ENCODE measurements around the gene PPIF. TPM values are rescaled to one million over a fixed set of nuclear protein-coding genes. Genes with fewer than 3 reads are reported as not detected.

Gene PPIF
- total RNA-seq, 2 experiments from 2014 or later = 56.9 to 57.0 TPM

GRCh38 chr10:79308969-79309665 lies 38.2 kb upstream of the PPIF start:
- Mint-ChIP-seq H3K36me3 (peaks cover 12% of the 10 kb centered on the region), H3K27me3 (no peaks in the 10 kb centered on the region), H3K4me1 (peaks cover 3% of the 10 kb centered on the region), H3K4me3 (no peak overlapping the region), H3K9me3 (no peaks in the 10 kb centered on the region), H3K27ac (no peak overlapping the region)
- ATAC-seq (ENCODE audit: low read depth) = no peak
- POLR2A ChIA-PET = no interaction called here
- no peak for DNase-seq

- Mint-ChIP-seq H3K27ac (no peak overlapping the region), H3K4me3 (no peak overlapping the region), H3K9me3 (no peaks in the 10 kb centered on the region), H3K27me3 (no peaks in the 10 kb centered on the region), H3K4me1 (peaks cover 3% of the 10 kb centered on the region), H3K36me3 (peaks cover 12% of the 10 kb centered on the region)
- POLR2A ChIA-PET = no interaction called here
- no peak for DNase-seq
- no peak for ATAC-seq (ENCODE audit: low read depth)
Observed at GRCh38 chr10:79310200-79310865, 36.9 kb upstream of the PPIF start.

GRCh38 chr10:79310911-79311573 lies 36.2 kb upstream of the PPIF start:
- peaks cover 12% of the 10 kb centered on the region for H3K36me3 Mint-ChIP-seq

GRCh38 chr10:79311581-79312407 lies 35.5 kb upstream of the PPIF start:
- no peak overlapping the region for H3K4me3 Mint-ChIP-seq
- H3K27me3 Mint-ChIP-seq = no peaks in the 10 kb centered on the region
- ATAC-seq (ENCODE audit: low read depth) (no peak), DNase-seq (no peak)
- H3K36me3 Mint-ChIP-seq = peaks cover 12% of the 10 kb centered on the region
- H3K9me3 Mint-ChIP-seq = no peaks in the 10 kb centered on the region
- peaks cover 9% of the 10 kb centered on the region for H3K4me1 Mint-ChIP-seq
- H3K27ac Mint-ChIP-seq = no peak overlapping the region
- POLR2A ChIA-PET = no interaction called here

More at GRCh38 chr10:79310911-79311573, 36.2 kb upstream of the PPIF start:
- Mint-ChIP-seq H3K27ac (no peak overlapping the region), H3K4me1 (peaks cover 4% of the 10 kb centered on the region), H3K27me3 (no peaks in the 10 kb centered on the region), H3K4me3 (no peak overlapping the region), H3K9me3 (no peaks in the 10 kb centered on the region)
- no peak for DNase-seq
- ATAC-seq (ENCODE audit: low read depth) = no peak
- POLR2A ChIA-PET = no interaction called here

GRCh38 chr10:79312601-79313187 lies 34.6 kb upstream of the PPIF start:
- DNase-seq (no peak), ATAC-seq (ENCODE audit: low read depth) (no peak)
- Mint-ChIP-seq H3K4me1 (peaks cover 18% of the 10 kb centered on the region), H3K27ac (no peak overlapping the region), H3K27me3 (no peaks in the 10 kb centered on the region), H3K4me3 (no peak overlapping the region), H3K9me3 (no peaks in the 10 kb centered on the region), H3K36me3 (peaks cover 12% of the 10 kb centered on the region)
- POLR2A ChIA-PET = no interaction called here

- Mint-ChIP-seq H3K27ac (no peak overlapping the region), H3K4me3 (no peak overlapping the region), H3K9me3 (no peaks in the 10 kb centered on the region), H3K36me3 (peaks cover 6% of the 10 kb centered on the region), H3K4me1 (peaks cover 24% of the 10 kb centered on the region), H3K27me3 (no peaks in the 10 kb centered on the region)
- POLR2A ChIA-PET = no interaction called here
- DNase-seq = no peak
- no peak for ATAC-seq (ENCODE audit: low read depth)
Observed at GRCh38 chr10:79313320-79313719, 33.9 kb upstream of the PPIF start.

- Mint-ChIP-seq H3K27ac (no peak overlapping the region), H3K27me3 (no peaks in the 10 kb centered on the region), H3K4me3 (no peak overlapping the region), H3K4me1 (peaks cover 31% of the 10 kb centered on the region), H3K36me3 (peaks cover 11% of the 10 kb centered on the region), H3K9me3 (peaks cover 5% of the 10 kb centered on the region)
- DNase-seq = no peak
- no peak for ATAC-seq (ENCODE audit: low read depth)
- POLR2A ChIA-PET = no interaction called here
Observed at GRCh38 chr10:79313911-79314439, 33.3 kb upstream of the PPIF start.

GRCh38 chr10:79314761-79315601 lies 32.3 kb upstream of the PPIF start:
- H3K27ac Mint-ChIP-seq = no peak overlapping the region
- H3K4me3 Mint-ChIP-seq = no peak overlapping the region
- H3K9me3 Mint-ChIP-seq = peaks cover 11% of the 10 kb centered on the region
- no peaks in the 10 kb centered on the region for H3K27me3 Mint-ChIP-seq
- POLR2A ChIA-PET = interaction anchor here (11.1 kb wide), 1 partner anchor 32 kb away, joined by 108 read pairs; the partner anchor contains the start of gene PPIF
- no peak for DNase-seq
- peaks cover 17% of the 10 kb centered on the region for H3K36me3 Mint-ChIP-seq
- no peak for ATAC-seq (ENCODE audit: low read depth)
- H3K4me1 Mint-ChIP-seq = peaks cover 38% of the 10 kb centered on the region

GRCh38 chr10:79315602-79315920 lies 31.7 kb upstream of the PPIF start:
- ATAC-seq (ENCODE audit: low read depth) (no peak), DNase-seq (no peak)
- POLR2A ChIA-PET = interaction anchor here (11.1 kb wide), 1 partner anchor 31 kb away, joined by 108 read pairs; the partner anchor contains the start of gene PPIF
- Mint-ChIP-seq H3K27ac (no peak overlapping the region), H3K27me3 (no peaks in the 10 kb centered on the region), H3K9me3 (peaks cover 11% of the 10 kb centered on the region), H3K36me3 (peaks cover 17% of the 10 kb centered on the region), H3K4me3 (no peak overlapping the region), H3K4me1 (peaks cover 42% of the 10 kb centered on the region)

GRCh38 chr10:79316671-79317431 lies 30.4 kb upstream of the PPIF start:
- ATAC-seq (ENCODE audit: low read depth) = peak; percentile 69
- POLR2A ChIA-PET = interaction anchor here (0.6 to 11.1 kb wide), 7 partner anchors 10 to 67 kb away, joined by 3 to 108 read pairs (median 3); partner anchors contain the start of gene PPIF
- H3K27ac Mint-ChIP-seq = peak overlapping the region; percentile 84
- peaks cover 17% of the 10 kb centered on the region for H3K36me3 Mint-ChIP-seq
- H3K9me3 Mint-ChIP-seq = peaks cover 11% of the 10 kb centered on the region
- H3K27me3 Mint-ChIP-seq = no peaks in the 10 kb centered on the region
- no peak for DNase-seq
- H3K4me3 Mint-ChIP-seq = peak overlapping the region; percentile 81
- peaks cover 51% of the 10 kb centered on the region for H3K4me1 Mint-ChIP-seq

GRCh38 chr10:79318369-79318768 lies 28.9 kb upstream of the PPIF start:
- H3K4me3 Mint-ChIP-seq = peak overlapping the region; percentile 81

More at GRCh38 chr10:79318369-79318768, 28.9 kb upstream of the PPIF start:
- peaks cover 65% of the 10 kb centered on the region for H3K4me1 Mint-ChIP-seq
- peaks cover 15% of the 10 kb centered on the region for H3K36me3 Mint-ChIP-seq
- POLR2A ChIA-PET = interaction anchor here (1.0 to 11.1 kb wide), 6 partner anchors 24 to 183 kb away, joined by 3 to 108 read pairs (median 4); partner anchors contain the start of gene PPIF
- H3K27ac Mint-ChIP-seq = peak overlapping the region; percentile 84
- DNase-seq (no peak), ATAC-seq (ENCODE audit: low read depth) (no peak)
- H3K27me3 Mint-ChIP-seq = no peaks in the 10 kb centered on the region
- H3K9me3 Mint-ChIP-seq = peaks cover 11% of the 10 kb centered on the region
